Calu3 (cell line): Measurements from ENCODE around the gene AOC1. TPM values are rescaled to one million over a fixed set of nuclear protein-coding genes. Genes with fewer than 3 reads are reported as not detected.

Experiments
- BruUV-seq: library from RNA; stranded (reverse); fragments of 400-500 nt; replicated peaks from 2 replicates; lab custom pipeline; 2021; lab: Mats Ljungman, UMichigan
- CTCF ChIA-PET: fragments of 300-600 bp; sonication (Branson Sonifier 250); formaldehyde crosslinking; loops from one replicate; lab custom pipeline; 2022; ENCODE audit warnings: antibody characterized with exemption; lab: Charles Lee
- DNase-seq: peaks from one replicate; pipeline ENCODE4 v3.0.0; 2022
- H3K27ac Mint-ChIP-seq: one replicate; pipeline ENCODE4 v1.8.0; 2022; ENCODE audit warnings: mixed read lengths; ENCODE audit not compliant: unreplicated experiment
- H3K27me3 Mint-ChIP-seq: one replicate; pipeline ENCODE4 v1.8.0; 2022; ENCODE audit warnings: mixed read lengths; ENCODE audit not compliant: unreplicated experiment
- H3K36me3 Mint-ChIP-seq: one replicate; pipeline ENCODE4 v1.8.0; 2022; ENCODE audit warnings: mild to moderate bottlenecking, moderate library complexity, mixed read lengths; ENCODE audit not compliant: insufficient read depth, unreplicated experiment
- H3K4me1 Mint-ChIP-seq: one replicate; pipeline ENCODE4 v1.8.0; 2022; ENCODE audit warnings: mild to moderate bottlenecking, low read depth, mixed read lengths; ENCODE audit not compliant: unreplicated experiment
- H3K4me3 Mint-ChIP-seq: one replicate; pipeline ENCODE4 v1.8.0; 2022; ENCODE audit warnings: mild to moderate bottlenecking, low read depth, moderate library complexity, mixed read lengths; ENCODE audit not compliant: unreplicated experiment
- H3K9me3 Mint-ChIP-seq: one replicate; pipeline ENCODE4 v1.8.0; 2022; ENCODE audit warnings: low read depth, mixed read lengths; ENCODE audit not compliant: unreplicated experiment
- intact Hi-C: fragments of 100-400 bp; cut with micrococcal nuclease; formaldehyde crosslinking; loops from one replicate; pipeline ENCODE4 v1.10.0; 2022; ENCODE audit not compliant: unreplicated experiment
- total RNA-seq: library from RNA; stranded (reverse); gene quantifications from 2 replicates; pipeline ENCODE4 v1.2.3, GENCODE V29; 2022
- TF ChIP-seq, protein P1 (sequence below): fragments of 200-600 bp; IDR thresholded peaks from one replicate; pipeline ENCODE4 v1.8.0; 2022; ENCODE audit warnings: antibody characterized with exemption; ENCODE audit not compliant: unreplicated experiment

The AOC1 gene
- total RNA-seq, 1 experiment from 2014 or later = 1.2 TPM

DNA sequence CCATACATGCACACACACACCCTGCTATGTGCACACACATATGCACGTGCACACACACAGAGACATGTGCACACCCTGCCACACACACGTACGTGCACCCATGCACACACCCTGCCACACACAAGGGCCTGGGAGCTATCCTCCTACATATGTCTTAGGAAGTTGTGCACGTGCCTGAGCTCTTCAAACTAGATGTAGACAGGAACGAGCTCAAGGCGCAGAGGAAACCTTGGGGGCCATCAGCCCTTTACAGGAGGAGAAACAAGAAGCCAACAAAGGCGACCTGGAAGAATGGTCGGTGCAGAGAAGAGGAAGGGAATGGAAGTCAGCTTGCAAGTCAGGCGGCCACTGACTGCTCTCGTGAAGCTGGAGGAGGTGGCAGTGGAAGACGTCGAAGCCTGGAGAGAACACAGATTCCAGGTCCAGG lies 58.7 kb downstream of the AOC1 start:
- intact Hi-C loops = no loop called here
- no TSS peak for BruUV-seq
- no peaks in the 10 kb centered on the region for H3K4me1 Mint-ChIP-seq
- CTCF ChIA-PET = interaction anchor here (0.6 kb wide), 1 partner anchor 1680 kb away, joined by 5 read pairs; no protein-coding TSS in a partner anchor
- no peak for DNase-seq
- no peak overlapping the region for H3K4me3 Mint-ChIP-seq
- H3K36me3 Mint-ChIP-seq = peaks cover 4% of the 10 kb centered on the region
- H3K9me3 Mint-ChIP-seq = peaks cover 4% of the 10 kb centered on the region
- TF ChIP-seq, protein P1, sequence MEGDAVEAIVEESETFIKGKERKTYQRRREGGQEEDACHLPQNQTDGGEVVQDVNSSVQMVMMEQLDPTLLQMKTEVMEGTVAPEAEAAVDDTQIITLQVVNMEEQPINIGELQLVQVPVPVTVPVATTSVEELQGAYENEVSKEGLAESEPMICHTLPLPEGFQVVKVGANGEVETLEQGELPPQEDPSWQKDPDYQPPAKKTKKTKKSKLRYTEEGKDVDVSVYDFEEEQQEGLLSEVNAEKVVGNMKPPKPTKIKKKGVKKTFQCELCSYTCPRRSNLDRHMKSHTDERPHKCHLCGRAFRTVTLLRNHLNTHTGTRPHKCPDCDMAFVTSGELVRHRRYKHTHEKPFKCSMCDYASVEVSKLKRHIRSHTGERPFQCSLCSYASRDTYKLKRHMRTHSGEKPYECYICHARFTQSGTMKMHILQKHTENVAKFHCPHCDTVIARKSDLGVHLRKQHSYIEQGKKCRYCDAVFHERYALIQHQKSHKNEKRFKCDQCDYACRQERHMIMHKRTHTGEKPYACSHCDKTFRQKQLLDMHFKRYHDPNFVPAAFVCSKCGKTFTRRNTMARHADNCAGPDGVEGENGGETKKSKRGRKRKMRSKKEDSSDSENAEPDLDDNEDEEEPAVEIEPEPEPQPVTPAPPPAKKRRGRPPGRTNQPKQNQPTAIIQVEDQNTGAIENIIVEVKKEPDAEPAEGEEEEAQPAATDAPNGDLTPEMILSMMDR = no peak
- peaks cover 65% of the 10 kb centered on the region for H3K27me3 Mint-ChIP-seq
- H3K27ac Mint-ChIP-seq = no peak overlapping the region

Other genes with a start within 250 kb of the AOC1 start
- gene GIMAP6, start 220.1 kb upstream of the AOC1 start, total RNA-seq = not detected in 2 replicates
- gene GIMAP2, start 166.8 kb upstream of the AOC1 start, total RNA-seq = 3.9 and 4.7 TPM in 2 replicates
- not detected in 2 replicates for gene GIMAP1, start 135.9 kb upstream of the AOC1 start, total RNA-seq
- not detected in 2 replicates for gene GIMAP5, start 115.1 kb upstream of the AOC1 start, total RNA-seq
- 3.1 and 7.3 TPM in 2 replicates for gene TMEM176B, start 52.2 kb upstream of the AOC1 start, total RNA-seq
- gene TMEM176A, start 51.7 kb upstream of the AOC1 start, total RNA-seq = 1.5 and 6.1 TPM in 2 replicates
- 0.45 and 0.66 TPM in 2 replicates for gene KCNH2, start 125.8 kb downstream of the AOC1 start, total RNA-seq
- 0.71 and 1.1 TPM in 2 replicates for gene NOS3, start 138.5 kb downstream of the AOC1 start, total RNA-seq
- gene ATG9B, start 172.0 kb downstream of the AOC1 start, total RNA-seq = 7.9 and 17.7 TPM in 2 replicates
- 40.2 and 42.3 TPM in 2 replicates for gene ABCB8, start 175.9 kb downstream of the AOC1 start, total RNA-seq
- 11.7 and 13.6 TPM in 2 replicates for gene ASIC3, start 196.0 kb downstream of the AOC1 start, total RNA-seq
- 23.5 and 24.6 TPM in 2 replicates for gene CDK5, start 205.4 kb downstream of the AOC1 start, total RNA-seq
- gene SLC4A2, start 207.1 kb downstream of the AOC1 start, total RNA-seq = 194 and 209 TPM in 2 replicates
- gene FASTK, start 228.3 kb downstream of the AOC1 start, total RNA-seq = 113 and 121 TPM in 2 replicates
- gene TMUB1, start 231.0 kb downstream of the AOC1 start, total RNA-seq = 49.9 and 51.2 TPM in 2 replicates
- 67.4 and 73.4 TPM in 2 replicates for gene AGAP3, start 234.0 kb downstream of the AOC1 start, total RNA-seq